Measurements from ENCODE around the gene IGF1.
"Not testable (repeated sequence)": the region's sequence is repeated elsewhere in the genome, so short reads cannot be mapped to it uniquely, and the experiment has no call there.

Gene IGF1

GRCh38 chr12:102454330-102454729, 26.0 kb downstream of the IGF1 start:
- H3K4me3 ChIP-seq (ENCODE audit: low read depth in 1 of 2, low read length in 2 of 2): no peak overlapping the region
- H3K36me3 ChIP-seq (ENCODE audit: insufficient read depth, low read length): no peaks in the 10 kb centered on the region
- no peaks in the 10 kb centered on the region for H3K9me3 ChIP-seq (ENCODE audit: insufficient read depth, low read length, severe bottlenecking)
- DNase-seq (no peak), ATAC-seq (ENCODE audit: insufficient read depth, low read depth) (no peak)
- no peaks in the 10 kb centered on the region for H4K20me1 ChIP-seq (ENCODE audit: insufficient read depth, low read length)
- no peaks in the 10 kb centered on the region for H3K4me1 ChIP-seq (ENCODE audit: insufficient read depth, low read length)
- no peak overlapping the region for H3K9ac ChIP-seq (ENCODE audit: low read depth, low read length)
- TF ChIP-seq EZH2 (IDR thresholded peaks at IDR 0.05; ENCODE audit: borderline replicate concordance, low read depth, low read length, severe bottlenecking): no peak
- no peak for TF ChIP-seq CTCF (IDR thresholded peaks at IDR 0.05; ENCODE audit: borderline replicate concordance, extremely low read depth, low read length, poor library complexity, severe bottlenecking)
- no peak overlapping the region for H3K4me2 ChIP-seq (ENCODE audit: insufficient read depth, low read length)
- H3K79me2 ChIP-seq (ENCODE audit: insufficient read depth, low read length): no peaks in the 10 kb centered on the region
- peaks cover 5% of the 10 kb centered on the region for H3K27me3 ChIP-seq (ENCODE audit: insufficient read depth, low read length, poor library complexity)
- H2AFZ ChIP-seq (ENCODE audit: low read depth, low read length): no peak overlapping the region
- no peak overlapping the region for H3K27ac ChIP-seq (ENCODE audit: low read length)

- Histone ChIP-seq H3K4me1 (ENCODE audit: insufficient read depth, low read length) (no peaks in the 10 kb centered on the region), H3K4me3 (ENCODE audit: low read depth in 1 of 2, low read length in 2 of 2) (no peak overlapping the region), H3K27me3 (ENCODE audit: insufficient read depth, low read length, poor library complexity) (peaks cover 5% of the 10 kb centered on the region), H3K4me2 (ENCODE audit: insufficient read depth, low read length) (no peak overlapping the region), H3K9ac (ENCODE audit: low read depth, low read length) (no peak overlapping the region), H3K79me2 (ENCODE audit: insufficient read depth, low read length) (no peaks in the 10 kb centered on the region), H3K9me3 (ENCODE audit: insufficient read depth, low read length, severe bottlenecking) (no peaks in the 10 kb centered on the region), H3K36me3 (ENCODE audit: insufficient read depth, low read length) (no peaks in the 10 kb centered on the region), H3K27ac (ENCODE audit: low read length) (no peak overlapping the region), H4K20me1 (ENCODE audit: insufficient read depth, low read length) (no peaks in the 10 kb centered on the region), H2AFZ (ENCODE audit: low read depth, low read length) (no peak overlapping the region)
- DNase-seq: no peak
- TF ChIP-seq EZH2 (IDR thresholded peaks at IDR 0.05; ENCODE audit: borderline replicate concordance, low read depth, low read length, severe bottlenecking) (no peak), CTCF (IDR thresholded peaks at IDR 0.05; ENCODE audit: borderline replicate concordance, extremely low read depth, low read length, poor library complexity, severe bottlenecking) (no peak)
- no peak for ATAC-seq (ENCODE audit: insufficient read depth, low read depth)
These were observed 27.8 kb downstream of the IGF1 start for GRCh38 chr12:102452605-102453004.

- ATAC-seq (ENCODE audit: insufficient read depth, low read depth); H4K20me1 ChIP-seq (ENCODE audit: insufficient read depth, low read length); H3K79me2 ChIP-seq (ENCODE audit: insufficient read depth, low read length); DNase-seq; H3K4me1 ChIP-seq (ENCODE audit: insufficient read depth, low read length); H3K9ac ChIP-seq (ENCODE audit: low read depth, low read length); H3K4me2 ChIP-seq (ENCODE audit: insufficient read depth, low read length); H3K27me3 ChIP-seq (ENCODE audit: insufficient read depth, low read length, poor library complexity); H2AFZ ChIP-seq (ENCODE audit: low read depth, low read length); H3K4me3 ChIP-seq (ENCODE audit: low read depth in 1 of 2, low read length in 2 of 2); H3K36me3 ChIP-seq (ENCODE audit: insufficient read depth, low read length); H3K9me3 ChIP-seq (ENCODE audit: insufficient read depth, low read length, severe bottlenecking); H3K27ac ChIP-seq (ENCODE audit: low read length): not testable (repeated sequence)
These were observed 31.3 kb downstream of the IGF1 start for GRCh38 chr12:102449018-102449417.

- not testable (repeated sequence) for H3K4me2 ChIP-seq (ENCODE audit: insufficient read depth, low read length); H3K9ac ChIP-seq (ENCODE audit: low read depth, low read length); H3K4me3 ChIP-seq (ENCODE audit: low read depth in 1 of 2, low read length in 2 of 2); H3K27ac ChIP-seq (ENCODE audit: low read length); H4K20me1 ChIP-seq (ENCODE audit: insufficient read depth, low read length); ATAC-seq (ENCODE audit: insufficient read depth, low read depth); H3K36me3 ChIP-seq (ENCODE audit: insufficient read depth, low read length); H3K4me1 ChIP-seq (ENCODE audit: insufficient read depth, low read length); H2AFZ ChIP-seq (ENCODE audit: low read depth, low read length); H3K27me3 ChIP-seq (ENCODE audit: insufficient read depth, low read length, poor library complexity); H3K9me3 ChIP-seq (ENCODE audit: insufficient read depth, low read length, severe bottlenecking); H3K79me2 ChIP-seq (ENCODE audit: insufficient read depth, low read length); DNase-seq
These were observed 32.9 kb downstream of the IGF1 start for GRCh38 chr12:102447426-102447825.

All from DND-41 (cell line).